ENCODE measurements around the gene FUT8. TPM values are rescaled to one million over a fixed set of nuclear protein-coding genes. Genes with fewer than 3 reads are reported as not detected.

The FUT8 gene
- total and polyA plus RNA-seq, 2 of the 8 experiments (the other 6 are each of a cell fraction or from before 2014, with no cell fraction given), result 10.5 to 25.1 TPM

GRCh38 chr14:65513671-65514070 is 101.1 kb downstream of the FUT8 start (continued):
- TF ChIP-seq POLR2A (IDR thresholded peaks at IDR 0.05; ENCODE audit: control extremely low read depth in 1 of 2, low read depth in 2 of 2, low read length in 2 of 2) (no peak), KDM5A (IDR thresholded peaks at IDR 0.05; ENCODE audit: low read length) (no peak)

All from H1 (cell line).